GM10266 (cell line): ENCODE results near the gene NREP.
A peak's percentile ranks its signal among the peaks of the same experiment; 100 is the strongest.

Source experiments
- DNase-seq: peaks from one replicate; pipeline ENCODE4 v3.0.0; 2012; ENCODE audit errors: extremely low spot score
- CTCF ChIP-seq: IDR thresholded peaks from 2 replicates; pipeline ENCODE4 v1.5.1; 2012; ENCODE audit warnings: mild to moderate bottlenecking, low read depth; ENCODE audit not compliant: control insufficient read depth, insufficient read depth; ENCODE audit errors: missing control alignments

The NREP gene

DNA sequence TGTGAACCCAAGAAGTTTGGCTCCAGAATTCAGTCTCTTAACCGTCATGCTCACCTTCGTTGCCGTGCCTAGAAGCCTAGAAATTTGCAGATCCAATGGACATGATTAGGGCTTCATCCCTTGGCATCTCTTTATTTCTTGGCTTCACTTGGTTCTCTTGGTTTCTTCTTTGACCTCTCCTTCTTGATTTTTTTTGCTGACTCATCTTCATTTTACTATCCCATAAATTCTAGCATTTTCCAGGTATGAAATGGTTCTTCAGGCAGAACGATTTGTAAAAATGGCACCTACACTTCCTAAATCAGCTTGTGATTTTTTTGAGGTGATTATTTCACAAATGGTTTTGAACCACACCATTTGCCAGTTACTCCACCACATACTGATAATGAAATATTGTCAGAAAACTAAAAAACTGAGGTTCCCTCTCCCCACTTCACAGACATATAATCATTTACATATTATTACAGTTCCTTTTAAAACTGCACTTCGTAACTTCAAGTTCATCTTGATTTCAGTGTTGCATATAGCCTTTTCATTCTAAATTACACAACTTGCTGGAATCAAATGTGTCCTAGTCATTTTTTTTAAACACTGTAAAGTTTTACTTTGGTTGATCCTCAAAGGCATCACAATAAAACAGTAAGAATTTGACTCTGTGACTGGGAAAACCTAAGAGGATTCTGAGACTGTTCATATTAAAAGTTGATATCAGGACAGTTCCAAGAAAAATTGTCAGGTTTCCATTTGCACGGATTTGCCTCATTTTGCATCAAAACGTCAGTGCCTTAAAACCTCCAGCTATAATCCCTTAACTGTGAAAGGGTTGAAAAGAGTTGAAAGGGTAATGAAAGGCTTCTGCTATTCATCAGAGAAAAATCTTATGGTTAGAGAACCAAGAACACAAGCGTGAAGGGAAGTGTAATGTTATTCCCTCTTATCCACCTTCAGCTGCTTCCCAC, 8.9 kb upstream of the NREP start:
- no peak for DNase-seq
- TF ChIP-seq CTCF: no peak

DNA sequence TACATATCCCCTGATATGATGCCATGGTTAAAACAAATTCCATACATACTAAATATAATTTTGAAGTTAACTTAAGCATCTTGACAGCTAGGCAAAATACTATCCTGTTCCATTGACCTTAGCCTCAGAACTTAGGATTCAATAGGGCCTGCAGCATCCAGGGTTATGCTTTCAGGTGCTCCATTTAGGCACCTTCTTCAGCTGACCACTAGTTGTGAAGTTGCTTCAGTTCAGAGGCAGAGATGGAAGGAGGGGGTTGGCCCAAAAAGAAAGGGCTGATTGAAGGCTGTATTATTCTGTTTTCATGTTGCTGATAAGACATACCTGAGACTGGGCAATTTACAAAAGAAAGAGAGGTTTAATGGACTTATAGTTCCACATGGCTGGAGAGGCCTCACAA, 7.0 kb upstream of the NREP start:
- no peak for TF ChIP-seq CTCF
- no peak for DNase-seq

- DNase-seq: no peak
Observed at GRCh38 chr5:111762895-111763294, 5.9 kb upstream of the NREP start.

DNA sequence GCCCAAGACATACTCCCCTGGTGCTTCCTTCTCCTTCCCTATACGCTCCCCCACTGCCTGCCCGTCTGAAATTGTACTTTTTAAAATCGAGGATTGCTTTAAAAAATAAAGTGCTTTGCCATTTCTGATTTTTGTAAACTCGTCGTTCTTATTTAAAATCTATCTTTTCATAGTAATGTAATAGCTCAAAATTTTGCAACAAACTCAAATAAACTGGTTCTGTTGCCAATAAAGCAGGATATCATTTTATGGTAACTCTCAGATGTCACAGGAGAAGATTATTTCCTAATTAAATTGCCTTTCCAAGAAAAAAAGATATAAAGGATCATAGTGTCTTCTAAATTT, 1.3 kb upstream of the NREP start:
- no peak for TF ChIP-seq CTCF
- DNase-seq: no peak

More at GRCh38 chr5:111762895-111763294, 5.9 kb upstream of the NREP start:
- no peak for TF ChIP-seq CTCF

DNA sequence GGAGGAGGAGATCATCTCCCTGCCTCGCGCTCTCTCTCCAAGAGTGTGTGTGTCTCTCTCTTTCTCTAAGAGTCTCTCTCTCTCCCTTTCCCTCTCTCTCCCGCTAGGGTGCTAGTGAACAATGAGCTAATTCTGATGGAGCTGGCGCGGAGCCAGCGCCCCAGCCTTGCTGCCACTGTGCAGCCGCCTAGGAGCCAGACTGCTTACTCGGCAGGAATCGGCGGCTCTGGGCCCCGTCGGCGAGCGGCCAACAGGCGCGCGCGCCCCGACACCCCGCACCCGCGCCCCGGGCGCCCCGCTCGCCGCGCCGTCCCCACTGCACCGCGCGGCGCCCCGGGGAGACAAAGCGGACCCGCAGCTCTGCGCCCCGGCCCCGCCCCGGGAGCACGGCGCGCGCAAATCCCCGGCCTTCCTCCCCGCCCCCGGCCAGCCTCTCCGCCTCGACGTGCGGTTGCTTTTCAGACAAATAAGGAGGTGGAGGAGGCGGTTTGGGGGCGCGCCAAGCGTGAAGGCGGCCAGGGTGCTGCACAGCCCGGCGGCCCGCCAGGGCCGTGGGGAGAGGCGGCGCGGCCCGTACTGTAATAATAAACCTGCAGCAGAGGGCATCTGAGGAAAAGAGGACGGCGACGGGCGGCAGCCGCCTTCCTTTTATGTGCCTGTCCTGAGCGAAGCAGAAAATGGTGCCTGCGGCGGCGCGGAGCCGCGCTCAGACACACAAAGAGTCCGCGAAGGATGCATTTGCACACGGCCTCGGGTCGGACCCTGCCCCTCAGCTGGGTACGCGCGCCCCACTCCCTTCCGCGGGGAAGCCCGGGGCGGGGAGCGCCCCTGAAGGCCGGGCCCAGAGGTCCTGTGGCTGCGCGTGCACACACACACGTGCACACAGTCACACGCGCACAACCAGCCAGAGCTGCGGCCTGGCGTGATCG, 625 bp upstream of the NREP start:
- peak; percentile 87 for DNase-seq
- peak; percentile 14 for TF ChIP-seq CTCF

- TF ChIP-seq CTCF: no peak
- no peak for DNase-seq
Observed at GRCh38 chr5:111755942-111756381, 1.0 kb downstream of the NREP start.
